Tibial nerve (tissue), 4 donors: ENCODE data around the gene RARS2. TPM values are rescaled to one million over a fixed set of nuclear protein-coding genes. Genes with fewer than 3 reads are reported as not detected.

Source experiments
- DNase-seq, 2 donors: peaks; one replicate each; pipeline ENCODE4 v3.0.0-alpha.2; 2019; ENCODE audit warnings: low spot score in 2 of 2
- H3K27ac ChIP-seq, 4 donors: fragments of 200-600 bp; sonication (generic) in 3 of 4; one replicate each; pipeline ENCODE4 v1.5.1; 2017 to 2019; ENCODE audit warnings: mild to moderate bottlenecking in 1 of 4
- H3K27me3 ChIP-seq, 2 donors: fragments of 200-600 bp; sonication (generic) in 1 of 2; one replicate each; pipeline versions ENCODE4 v1.5.1 to v1.6.0; 2017 to 2019
- H3K36me3 ChIP-seq, 3 donors: fragments of 200-600 bp; sonication (generic); one replicate each; pipeline ENCODE4 v1.5.1; 2018 to 2019
- H3K4me1 ChIP-seq, 4 donors: fragments of 200-600 bp; sonication (generic) in 3 of 4; one replicate each; pipeline ENCODE4 v1.5.1; 2017 to 2019
- H3K4me3 ChIP-seq, 4 donors: fragments of 200-600 bp; sonication (generic) in 3 of 4; one replicate each; pipeline ENCODE4 v1.5.1; 2017 to 2019; ENCODE audit warnings: mild to moderate bottlenecking in 1 of 4, moderate library complexity in 1 of 4
- H3K9me3 ChIP-seq, 4 donors: fragments of 200-600 bp; sonication (generic) in 3 of 4; one replicate each; pipeline ENCODE4 v1.5.1; 2017 to 2019
- EP300 ChIP-seq, 2 donors: sonication (generic); formaldehyde crosslinking; IDR thresholded peaks; one replicate each; pipeline ENCODE4 v1.6.1; 2017; ENCODE audit warnings: antibody characterized with exemption in 2 of 2, mild to moderate bottlenecking in 1 of 2
- POLR2A ChIP-seq, 2 donors: fragments of 450-650 bp; IDR thresholded peaks; one replicate each; pipeline ENCODE4 v1.6.1; 2017; ENCODE audit warnings: antibody characterized with exemption in 2 of 2, mild to moderate bottlenecking in 2 of 2, moderate library complexity in 2 of 2
- WGBS, 2 donors: methylation state at CpG; one replicate each; pipeline ENCODE4 v1.1.5; 2018; 5-methylcytosine and 5-hydroxymethylcytosine counted together
- total RNA-seq, 4 donors: library from RNA; depleted of rRNA; stranded (reverse); fragments of >200 nt; gene quantifications; one replicate each; pipeline ENCODE4 v1.1.0, GENCODE V29; 2016
- TF ChIP-seq, protein P1 (sequence below), 5 experiments: fragments of 200-600 bp in 3 of 5; fragments of 450-650 bp in 2 of 5; sonication (generic) in 3 of 5; IDR thresholded peaks; one replicate each; pipeline ENCODE4 v1.5.1; 2016 to 2019; ENCODE audit warnings: antibody characterized with exemption in 5 of 5, mild to moderate bottlenecking in 3 of 5, moderate library complexity in 2 of 5

The RARS2 gene
- total RNA-seq, 4 donors from 2014 or later, result 16.3 to 20.7 (median 18.5) TPM

DNA sequence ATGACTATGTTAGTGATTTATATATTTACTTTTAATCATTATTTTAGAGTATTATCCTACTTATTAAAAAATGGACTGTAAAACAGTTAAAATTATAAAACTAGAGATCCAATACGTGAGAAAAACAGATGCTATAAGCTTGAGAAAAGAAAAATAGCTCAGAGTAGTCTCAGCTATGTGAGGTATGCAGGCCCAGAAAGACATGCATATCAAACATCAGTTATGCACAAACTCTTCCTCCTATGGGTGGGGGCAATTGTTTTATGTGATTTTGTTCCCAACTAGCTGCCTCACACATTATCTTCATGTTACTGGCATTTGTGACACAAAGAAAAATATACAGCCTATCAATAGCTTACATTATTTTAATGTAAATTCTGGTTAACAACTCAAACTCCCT is 28.8 kb downstream of the RARS2 start:
- DNase-seq, result no peak
- peaks cover 0 to 48% (median 0%) of the 10 kb centered on the region in 3 donors for H3K36me3 ChIP-seq
- TF ChIP-seq, protein P1, sequence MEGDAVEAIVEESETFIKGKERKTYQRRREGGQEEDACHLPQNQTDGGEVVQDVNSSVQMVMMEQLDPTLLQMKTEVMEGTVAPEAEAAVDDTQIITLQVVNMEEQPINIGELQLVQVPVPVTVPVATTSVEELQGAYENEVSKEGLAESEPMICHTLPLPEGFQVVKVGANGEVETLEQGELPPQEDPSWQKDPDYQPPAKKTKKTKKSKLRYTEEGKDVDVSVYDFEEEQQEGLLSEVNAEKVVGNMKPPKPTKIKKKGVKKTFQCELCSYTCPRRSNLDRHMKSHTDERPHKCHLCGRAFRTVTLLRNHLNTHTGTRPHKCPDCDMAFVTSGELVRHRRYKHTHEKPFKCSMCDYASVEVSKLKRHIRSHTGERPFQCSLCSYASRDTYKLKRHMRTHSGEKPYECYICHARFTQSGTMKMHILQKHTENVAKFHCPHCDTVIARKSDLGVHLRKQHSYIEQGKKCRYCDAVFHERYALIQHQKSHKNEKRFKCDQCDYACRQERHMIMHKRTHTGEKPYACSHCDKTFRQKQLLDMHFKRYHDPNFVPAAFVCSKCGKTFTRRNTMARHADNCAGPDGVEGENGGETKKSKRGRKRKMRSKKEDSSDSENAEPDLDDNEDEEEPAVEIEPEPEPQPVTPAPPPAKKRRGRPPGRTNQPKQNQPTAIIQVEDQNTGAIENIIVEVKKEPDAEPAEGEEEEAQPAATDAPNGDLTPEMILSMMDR (IDR thresholded peaks at IDR 0.05), result no peak
- TF ChIP-seq POLR2A (IDR thresholded peaks at IDR 0.05), result no peak
- no peak for TF ChIP-seq EP300 (IDR thresholded peaks at IDR 0.05)
- no peaks in the 10 kb centered on the region for H3K9me3 ChIP-seq
- H3K4me3 ChIP-seq, result no peak overlapping the region
- no peaks in the 10 kb centered on the region for H3K27me3 ChIP-seq
- no peak overlapping the region for H3K27ac ChIP-seq
- H3K4me1 ChIP-seq, result no peaks in the 10 kb centered on the region
- WGBS, 2 donors, result 53 to 55% methylated on average over 1 of the region's 1 CpG

DNA sequence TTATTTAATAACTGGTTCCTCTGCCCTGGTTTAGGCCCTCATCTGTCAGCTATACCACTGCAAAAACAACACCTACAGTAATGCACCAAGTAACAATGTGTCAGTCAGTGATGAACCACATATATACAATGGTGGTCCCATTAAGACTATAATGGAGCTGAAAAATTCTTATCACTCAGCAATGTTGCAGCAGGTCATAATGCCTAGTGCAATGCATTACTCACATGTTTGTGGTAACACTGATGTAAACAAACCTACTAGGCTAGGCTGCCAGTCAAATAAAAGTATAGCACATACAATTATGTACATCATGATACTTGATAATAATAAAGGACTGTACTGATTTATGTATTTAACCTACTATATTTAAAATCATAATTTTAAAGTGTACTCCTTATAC is 31.3 kb downstream of the RARS2 start:
- no peaks in the 10 kb centered on the region for H3K9me3 ChIP-seq

DNA sequence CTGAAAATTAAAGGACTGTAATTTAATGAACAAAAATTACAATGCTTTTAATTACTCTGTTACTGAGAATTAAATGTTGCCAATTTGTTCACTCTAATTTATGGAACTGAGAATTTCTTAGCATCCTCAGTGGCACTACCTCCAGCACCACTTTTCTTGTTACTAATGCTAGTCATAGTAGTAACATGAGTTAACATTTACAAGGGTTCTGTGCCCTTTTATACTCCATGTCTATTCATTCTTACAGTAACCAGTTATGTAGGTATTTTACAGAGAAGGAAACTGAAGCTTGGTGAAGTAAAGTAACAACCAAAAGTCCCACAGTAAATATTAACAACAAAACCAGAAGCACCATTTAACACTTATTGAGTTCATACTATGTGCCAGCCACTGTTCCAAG is 34.3 kb downstream of the RARS2 start:
- no peaks in the 10 kb centered on the region for H3K9me3 ChIP-seq
- no peak overlapping the region for H3K27ac ChIP-seq
- TF ChIP-seq, protein P1 (IDR thresholded peaks at IDR 0.05), result no peak
- TF ChIP-seq EP300 (IDR thresholded peaks at IDR 0.05), result no peak
- TF ChIP-seq POLR2A (IDR thresholded peaks at IDR 0.05), result no peak
- no peaks in the 10 kb centered on the region for H3K27me3 ChIP-seq
- H3K36me3 ChIP-seq, result peaks cover 0 to 45% (median 0%) of the 10 kb centered on the region in 3 donors
- no peak overlapping the region for H3K4me3 ChIP-seq
- no peak for DNase-seq
- H3K4me1 ChIP-seq, result no peaks in the 10 kb centered on the region

More for the DNA sequence above, 31.3 kb downstream of the RARS2 start:
- DNase-seq, result no peak
- no peaks in the 10 kb centered on the region for H3K4me1 ChIP-seq
- peaks cover 0 to 54% (median 0%) of the 10 kb centered on the region in 3 donors for H3K36me3 ChIP-seq
- TF ChIP-seq EP300 (IDR thresholded peaks at IDR 0.05) (no peak), POLR2A (IDR thresholded peaks at IDR 0.05) (no peak)
- TF ChIP-seq, protein P1 (IDR thresholded peaks at IDR 0.05), result no peak
- H3K4me3 ChIP-seq, result no peak overlapping the region
- no peaks in the 10 kb centered on the region for H3K27me3 ChIP-seq
- H3K27ac ChIP-seq, result no peak overlapping the region

DNA sequence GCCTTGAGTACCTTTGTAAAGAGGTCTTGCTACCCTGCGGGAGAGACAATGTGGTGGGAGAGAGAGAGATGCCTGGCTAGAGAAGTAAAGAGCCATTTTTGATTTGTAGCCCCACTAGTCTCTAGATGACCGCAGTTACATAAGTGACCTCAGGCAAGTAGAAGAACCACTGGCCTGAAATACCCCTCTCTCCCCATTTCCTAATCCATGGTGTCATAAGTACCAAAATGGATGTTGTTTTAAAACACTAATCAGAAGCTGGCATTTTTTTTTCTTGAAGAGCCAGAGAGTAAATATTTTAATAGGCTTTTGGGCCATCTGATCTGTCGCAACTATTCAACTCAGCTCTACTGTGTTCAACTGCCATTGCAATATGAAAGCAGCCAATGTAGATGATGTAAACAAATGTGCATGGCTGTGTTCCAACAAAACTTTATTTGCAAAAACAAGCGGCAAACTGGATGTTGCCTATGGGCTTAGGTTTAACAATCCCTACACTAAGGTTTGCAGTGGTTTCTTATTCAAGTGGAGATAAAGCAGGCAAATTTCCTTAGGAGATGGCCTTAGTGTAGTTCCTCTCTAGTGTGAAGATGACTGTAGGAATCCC is 36.5 kb downstream of the RARS2 start:
- DNase-seq, result no peak
- TF ChIP-seq EP300 (IDR thresholded peaks at IDR 0.05) (no peak), POLR2A (IDR thresholded peaks at IDR 0.05) (no peak)
- TF ChIP-seq, protein P1 (IDR thresholded peaks at IDR 0.05), result no peak
- 92 to 94% methylated on average over 4 of the region's 4 CpGs for WGBS, 2 donors
- Histone ChIP-seq H3K4me3 (no peak overlapping the region), H3K9me3 (no peaks in the 10 kb centered on the region), H3K4me1 (no peaks in the 10 kb centered on the region), H3K36me3 (peaks cover 0 to 52% (median 0%) of the 10 kb centered on the region in 3 donors), H3K27me3 (no peaks in the 10 kb centered on the region), H3K27ac (no peak overlapping the region)

DNA sequence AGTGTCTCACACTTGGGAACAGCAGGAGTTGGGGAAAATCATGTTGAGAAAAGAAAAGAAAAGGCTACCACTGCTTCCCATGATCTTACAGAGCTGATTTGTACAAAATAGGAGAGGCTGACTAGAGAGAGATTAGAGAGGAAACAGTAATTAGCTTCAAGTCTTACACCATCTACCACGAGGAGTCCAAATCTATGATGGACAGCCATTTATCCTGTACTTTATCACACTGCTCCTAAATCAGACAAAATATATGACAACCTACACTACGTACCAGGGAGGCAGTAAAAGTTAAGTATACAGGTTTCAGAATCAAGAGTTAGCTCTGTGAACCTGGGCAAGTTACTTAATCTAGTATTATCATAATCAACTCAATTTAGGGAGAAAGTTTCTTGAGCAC is 38.0 kb downstream of the RARS2 start:
- 79 to 88% methylated on average over 2 of the region's 2 CpGs for WGBS, 2 donors
- no peak for DNase-seq
- Histone ChIP-seq H3K27me3 (no peaks in the 10 kb centered on the region), H3K4me3 (no peak overlapping the region), H3K9me3 (no peaks in the 10 kb centered on the region), H3K27ac (no peak overlapping the region), H3K4me1 (no peaks in the 10 kb centered on the region), H3K36me3 (peaks cover 0 to 65% (median 0%) of the 10 kb centered on the region in 3 donors)
- TF ChIP-seq, protein P1 (IDR thresholded peaks at IDR 0.05), result no peak
- TF ChIP-seq EP300 (IDR thresholded peaks at IDR 0.05), result no peak
- no peak for TF ChIP-seq POLR2A (IDR thresholded peaks at IDR 0.05)
